K562 (cell line): ENCODE results near the gene POLN. TPM values are rescaled to one million over a fixed set of nuclear protein-coding genes. Genes with fewer than 3 reads are reported as not detected.

Experiments
- ATAC-seq: fragments of 200-7000 bp; cut with Tn5 transposase; 3 replicates; pipeline ENCODE4 v1.9.1; 2020; ENCODE audit warnings: moderate library complexity
- BruUV-seq: library from RNA; stranded (reverse); fragments of 400-500 nt; replicated peaks from 2 replicates; lab custom pipeline; 2021; lab: Mats Ljungman, UMichigan
- CTCF ChIA-PET: fragments of 300-600 bp; formaldehyde crosslinking; extraction: SDS; loops from one replicate; lab custom pipeline; 2021; ENCODE audit warnings: low intra/inter-chr PET ratio; lab: Yijun Ruan, JAX
- POLR2A ChIA-PET: fragments of 300-600, 350-650 bp; sonication (Branson Sonifier 250); formaldehyde crosslinking; extraction: SDS; loops from one replicate; lab custom pipeline; 2021; ENCODE audit warnings: antibody characterized with exemption, inconsistent platforms; lab: Yijun Ruan, JAX
- DNase-seq, 4 experiments: peaks; one replicate each; pipeline versions ENCODE4 v3.0.0 to v3.0.0-alpha.2; 2011 to 2018; ENCODE audit warnings: low spot score in 3 of 4, mixed read lengths in 3 of 4; ENCODE audit errors: extremely low read depth in 1 of 4
- FAIRE-seq: peaks from 2 replicates; lab custom pipeline; 2011; peaks lifted over from hg19 to GRCh38; lab: Jason Lieb, UNC
- H2AFZ ChIP-seq: 2 replicates; pipeline ENCODE4 v1.6.0; 2011; ENCODE audit warnings: low read depth, low read length, control low read depth, inconsistent platforms
- H3K27ac ChIP-seq: fragments of 200-600 bp; 3 replicates; pipeline ENCODE4 v1.8.0; 2011; ENCODE audit warnings: low read depth, mild to moderate bottlenecking, control low read depth, inconsistent platforms, low read length, moderate library complexity, mixed read lengths; ENCODE audit errors: extremely low read depth
- H3K27me3 ChIP-seq, 2 experiments: fragments of 300-600 bp in 1 of 2; 2 replicates in 1 of 2; 3 replicates in 1 of 2; pipeline versions ENCODE4 v1.6.0 to v1.8.0; 2011; ENCODE audit warnings: inconsistent platforms in 2 of 2, low read length in 2 of 2, mild to moderate bottlenecking in 1 of 2, mixed read lengths in 1 of 2, moderate library complexity in 1 of 2; ENCODE audit not compliant: control insufficient read depth in 2 of 2, insufficient read depth in 2 of 2
- H3K36me3 ChIP-seq: fragments of 300-600 bp; 3 replicates; pipeline ENCODE4 v1.8.0; 2011; ENCODE audit warnings: mild to moderate bottlenecking, low read length, inconsistent platforms; ENCODE audit not compliant: control insufficient read depth, insufficient read depth
- H3K4me1 ChIP-seq, 2 experiments: fragments of 200-600 bp in 1 of 2; replicated peaks in 1 of 2; 2 replicates in 1 of 2; 3 replicates in 1 of 2; pipeline versions ENCODE4 v1.5.1 to v1.8.0; 2011; ENCODE audit warnings: inconsistent platforms in 2 of 2, low read length in 2 of 2, mild to moderate bottlenecking in 1 of 2, mixed read lengths in 1 of 2, moderate library complexity in 1 of 2; ENCODE audit not compliant: control insufficient read depth in 2 of 2, insufficient read depth in 2 of 2
- H3K4me2 ChIP-seq: 2 replicates; pipeline ENCODE4 v1.6.1; 2011; ENCODE audit warnings: low read length, control low read depth, inconsistent platforms, mixed read lengths; ENCODE audit not compliant: insufficient read depth
- H3K4me3 ChIP-seq: fragments of 200-600 bp; sonication (generic), shearing (Covaris generic); 2 replicates; pipeline ENCODE4 v1.5.1; 2016; ENCODE audit warnings: control low read depth, inconsistent platforms
- H3K79me2 ChIP-seq: fragments of 200-600 bp; 3 replicates; pipeline ENCODE4 v1.8.0; 2011; ENCODE audit warnings: low read length, inconsistent platforms; ENCODE audit not compliant: control insufficient read depth, insufficient read depth
- H3K9ac ChIP-seq, 2 experiments: 2 replicates each; pipeline versions ENCODE4 v1.6.0 to v1.6.1; 2011; ENCODE audit warnings: low read depth in 2 of 2, low read length in 2 of 2, control low read depth in 1 of 2, inconsistent platforms in 1 of 2, mild to moderate bottlenecking in 1 of 2, mixed read lengths in 1 of 2; ENCODE audit not compliant: insufficient read depth in 1 of 2
- H3K9me1 ChIP-seq: one replicate; pipeline ENCODE4 v1.6.0; 2011; ENCODE audit warnings: inconsistent platforms, mild to moderate bottlenecking, low read length, moderate library complexity; ENCODE audit not compliant: control insufficient read depth, insufficient read depth
- H3K9me3 ChIP-seq: replicated peaks from 2 replicates; pipeline ENCODE4 v1.5.1; 2011; ENCODE audit warnings: low read depth, low read length, inconsistent platforms; ENCODE audit not compliant: control insufficient read depth, insufficient read depth
- H4K20me1 ChIP-seq: replicated peaks from 2 replicates; pipeline ENCODE4 v1.6.1; 2011; ENCODE audit warnings: low read length, inconsistent platforms, mixed read lengths; ENCODE audit not compliant: control insufficient read depth, insufficient read depth
- ARID2 ChIP-seq: fragments of 450-650 bp; IDR thresholded peaks from 2 replicates; pipeline ENCODE4 v1.6.1; 2017; ENCODE audit warnings: antibody characterized with exemption, mild to moderate bottlenecking
- ATF4 ChIP-seq: fragments of 450-650 bp; formaldehyde crosslinking; IDR thresholded peaks from 2 replicates; pipeline ENCODE4 v1.4.0; 2022; ENCODE audit warnings: mild to moderate bottlenecking, moderate library complexity
- CBFA2T2 ChIP-seq: fragments of 450-650 bp; conservative IDR thresholded peaks from 2 replicates; pipeline ENCODE4 v1.6.1; 2017; ENCODE audit warnings: mild to moderate bottlenecking
- DPF2 ChIP-seq: fragments of 450-650 bp; IDR thresholded peaks from 2 replicates; pipeline ENCODE4 v1.6.1; 2016
- EP300 ChIP-seq: IDR thresholded peaks from 2 replicates; pipeline ENCODE4 v1.6.1; 2012; ENCODE audit warnings: low read length, improper control_type of control experiment
- ETS2 ChIP-seq: IDR thresholded peaks from 2 replicates; pipeline ENCODE4 v1.6.1; 2016; ENCODE audit warnings: borderline replicate concordance, missing genetic modification characterization, mild to moderate bottlenecking, moderate library complexity, missing compliant biosample characterization; ENCODE audit not compliant: poor library complexity, severe bottlenecking
- FOS ChIP-seq: IDR thresholded peaks from 3 replicates; pipeline ENCODE4 v1.6.1; 2011; ENCODE audit not compliant: insufficient read length; ENCODE audit errors: extremely low read depth
- GMEB1 ChIP-seq: fragments of 250-450 bp; sonication (Bioruptor Pico); IDR thresholded peaks from 2 replicates; pipeline ENCODE4 v1.4.0; 2020; ENCODE audit warnings: mild to moderate bottlenecking
- HNRNPK ChIP-seq: fragments of 200-400 bp; formaldehyde crosslinking; IDR thresholded peaks from one replicate; pipeline ENCODE4 v1.6.1; 2018; ENCODE audit warnings: mild to moderate bottlenecking, low read depth, low read length; ENCODE audit not compliant: poor library complexity, severe bottlenecking
- HSF4 ChIP-seq: fragments of 250-450 bp; sonication (Bioruptor Pico); IDR thresholded peaks from 2 replicates; pipeline ENCODE4 v2.1.2; 2022; ENCODE audit warnings: mild to moderate bottlenecking, moderate library complexity, borderline replicate concordance
- KDM5B ChIP-seq: fragments of 200-600 bp; sonication (generic); IDR thresholded peaks from 2 replicates; pipeline ENCODE4 v1.6.1; 2012; ENCODE audit warnings: low read depth, mild to moderate bottlenecking, moderate library complexity, low read length, control low read depth, inconsistent platforms; ENCODE audit not compliant: insufficient replicate concordance
- KLF1 ChIP-seq: fragments of 450-650 bp; IDR thresholded peaks from 2 replicates; pipeline ENCODE4 v1.6.1; 2016; ENCODE audit warnings: missing genetic modification characterization, missing compliant biosample characterization
- KLF6 ChIP-seq: fragments of 250-450 bp; sonication (Bioruptor Pico); IDR thresholded peaks from 2 replicates; pipeline ENCODE4 v1.4.0; 2020; ENCODE audit warnings: mild to moderate bottlenecking, moderate library complexity, borderline replicate concordance
- TCF7L2 ChIP-seq: fragments of 150-350 bp; IDR thresholded peaks from 2 replicates; pipeline ENCODE4 v1.6.1; 2016; ENCODE audit warnings: low read depth, mild to moderate bottlenecking, low read length, moderate library complexity
- U2AF2 ChIP-seq: fragments of 200-400 bp; formaldehyde crosslinking; optimal IDR thresholded peaks from 2 replicates; pipeline ENCODE3; 2017; ENCODE audit warnings: low read depth, mild to moderate bottlenecking, low read length
- YBX1 ChIP-seq: fragments of 450-650 bp; IDR thresholded peaks from 2 replicates; pipeline ENCODE4 v1.7.1; 2016; ENCODE audit warnings: mild to moderate bottlenecking
- ZC3H8 ChIP-seq: fragments of 450-650 bp; IDR thresholded peaks from 2 replicates; pipeline ENCODE4 v1.6.1; 2017
- ZNF79 ChIP-seq: fragments of 250-450 bp; sonication (Bioruptor Pico); IDR thresholded peaks from 2 replicates; pipeline ENCODE4 v1.4.0; 2020; ENCODE audit warnings: low read depth, mild to moderate bottlenecking, moderate library complexity
- WGBS: fragments of 100-300 bp; shearing (Covaris generic); methylation state at CpG from one replicate; pipeline ENCODE4 v1.1.6; 2016; ENCODE audit warnings: low coverage, mixed read lengths; ENCODE audit not compliant: insufficient coverage; ENCODE audit errors: missing lambda C conversion rate; 5-methylcytosine and 5-hydroxymethylcytosine counted together
- in situ Hi-C: fragments of 300-500 bp; cut with MboI; formaldehyde crosslinking; loops from 4 replicates; pipeline ENCODE4 v1.15.0; 2018; ENCODE audit warnings: inconsistent platforms, mixed read lengths
- intact Hi-C: fragments of 100-400 bp; cut with micrococcal nuclease; formaldehyde crosslinking; loops from 2 replicates; pipeline ENCODE4 v1.14.2; 2022
- polyA plus RNA-seq, 8 experiments: library from polyadenylated mRNA; depleted of rRNA in 4 of 8; stranded (reverse) in 5 of 8; unstranded in 3 of 8; fragments of >200 nt; fragmentation: Nextera tagmentation in 2 of 8; fragmentation: Illumina TruSeq in 1 of 8; extraction: Ambion mirVana in 2 of 8; extraction: Trizol in 1 of 8; gene quantifications; 2 replicates each; pipeline versions ENCODE4 v1.2.1 to v1.2.3, GENCODE V29; 2011 to 2014; ENCODE audit warnings: inconsistent platforms in 1 of 8, missing spikeins in 1 of 8
- total RNA-seq, 7 experiments: library from RNA; depleted of rRNA in 6 of 7; stranded (reverse); fragments of >200 nt in 6 of 7; fragmentation: Illumina TruSeq in 2 of 7; extraction: Trizol in 2 of 7; gene quantifications; 2 replicates each; pipeline versions ENCODE4 v1.2.1 to v1.2.3, GENCODE V29; 2011 to 2021; ENCODE audit warnings: low replicate concordance in 1 of 7

POLN gene
- total and polyA plus RNA-seq, 9 of the 15 experiments (the other 6 are each of a cell fraction or from before 2014, with no cell fraction given): 0.08 to 0.91 (median 0.32) TPM

- TF ChIP-seq ETS2 (tag): no peak
- no peak for TF ChIP-seq YBX1
- TF ChIP-seq KDM5B: no peak
- no peak for TF ChIP-seq GMEB1
- TF ChIP-seq HSF4 (CRISPR knock-in tag): no peak
Measured at GRCh38 chr4:2277956-2278355, 36.0 kb upstream of the POLN start (continued).

- Histone ChIP-seq H4K20me1 (no peaks in the 10 kb centered on the region), H3K4me1 (peaks cover 5 to 40% of the 10 kb centered on the region in 2 experiments; a peak in 4 of 5 replicates), H3K9me1 (no peaks in the 10 kb centered on the region)
- POLR2A ChIA-PET: no interaction called here
- intact Hi-C loops: no loop called here
- FAIRE-seq: no peak
- no peak for TF ChIP-seq KLF1 (tag)
- TF ChIP-seq ATF4 (CRISPR knock-in tag): no peak
- no peak for TF ChIP-seq KLF6 (CRISPR knock-in tag)
- no peak for TF ChIP-seq HNRNPK
- TF ChIP-seq U2AF2: no peak
- TF ChIP-seq ZC3H8: no peak
- TF ChIP-seq EP300: no peak
- no peak for TF ChIP-seq CBFA2T2
- no peak for TF ChIP-seq DPF2
- TF ChIP-seq ARID2: no peak
- no peak for TF ChIP-seq FOS
- TF ChIP-seq TCF7L2: no peak
- no peak for TF ChIP-seq ZNF79 (CRISPR knock-in tag)
- TF ChIP-seq, all 486 proteins: peak for 0
- no peak overlapping the region for H2AFZ ChIP-seq
- ATAC-seq: no peak
- H3K9me3 ChIP-seq: no peaks in the 10 kb centered on the region
- H3K4me3 ChIP-seq: no peak overlapping the region
- H3K79me2 ChIP-seq: no peaks in the 10 kb centered on the region
- no peaks in the 10 kb centered on the region for H3K27me3 ChIP-seq
- no peak overlapping the region for H3K9ac ChIP-seq
- H3K27ac ChIP-seq: no peak overlapping the region
- 83% methylated on average over 25 of the region's 30 CpGs for WGBS
- in situ Hi-C loops: no loop called here
- no peak overlapping the region for H3K4me2 ChIP-seq
- CTCF ChIA-PET: no interaction called here
- no peak for DNase-seq
- no TSS peak for BruUV-seq
- peaks cover 10% of the 10 kb centered on the region; the same call in 1 of the 3 replicates for H3K36me3 ChIP-seq
Measured at GRCh38 chr4:2276581-2277325, 34.8 kb upstream of the POLN start.
